ENCODE data around the gene ROR1. TPM values are rescaled to one million over a fixed set of nuclear protein-coding genes. Genes with fewer than 3 reads are reported as not detected.

The ROR1 gene
- total RNA-seq, 1 experiment from 2014 or later = 2.7 TPM

DNA sequence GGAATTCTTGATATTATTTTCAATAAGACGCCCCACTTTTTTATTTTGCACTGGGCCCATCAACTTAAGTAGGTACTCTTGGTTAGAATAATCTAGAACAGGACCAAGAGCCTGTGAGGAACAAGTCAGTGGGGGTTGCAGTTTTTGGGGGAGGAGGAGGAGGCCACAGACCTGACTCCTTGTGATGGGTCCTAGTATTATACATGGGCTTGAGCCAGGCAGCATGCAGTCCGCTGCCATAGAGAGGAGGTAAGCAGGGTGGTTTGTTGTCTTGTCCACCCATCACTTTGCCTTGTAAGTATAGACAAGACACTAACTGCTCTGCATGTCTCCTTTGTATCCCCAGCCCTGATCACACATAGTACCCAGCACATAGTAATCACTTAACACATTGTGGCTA, 24.5 kb downstream of the ROR1 start:
- ChIA-PET RAD21 (ENCODE audit: low non-redundant PET in 1 of 2, low total read pairs in 2 of 2, uncharacterized antibody in 2 of 2, unreplicated experiment in 2 of 2) (no interaction called here), POLR2A (no interaction called here), CTCF (no interaction called here)
- Histone ChIP-seq H3K9ac (ENCODE audit: low read length) (no peak overlapping the region), H3K27me3 (ENCODE audit: insufficient read depth, low read length) (no peaks in the 10 kb centered on the region), H4K20me1 (ENCODE audit: insufficient read depth) (no peaks in the 10 kb centered on the region), H3K4me2 (ENCODE audit: low read length) (no peak overlapping the region), H3K27ac (ENCODE audit: low read depth, low read length) (no peak overlapping the region), H3K9me2 (ENCODE audit: insufficient read depth) (no peaks in the 10 kb centered on the region), H2AFZ (ENCODE audit: low read depth, low read length, poor library complexity, severe bottlenecking) (no peak overlapping the region), H3K79me2 (ENCODE audit: insufficient read depth, low read length) (no peaks in the 10 kb centered on the region), H3K4me3 (replicated peaks in 1 of 2; ENCODE audit: low read depth in 1 of 2, low read length in 2 of 2) (no peak overlapping the region), H3K4me1 (ENCODE audit: control insufficient read depth in 1 of 2, insufficient read depth in 2 of 2, low read length in 2 of 2) (peaks cover 9 to 10% of the 10 kb centered on the region in 2 experiments; a peak in 3 of 4 replicates), H3K36me3 (ENCODE audit: control insufficient read depth in 1 of 2, insufficient read depth in 2 of 2, low read length in 2 of 2) (no peaks in the 10 kb centered on the region), H3K9me3 (ENCODE audit: control insufficient read depth in 1 of 2, insufficient read depth in 1 of 2, low read depth in 1 of 2, low read length in 2 of 2) (no peaks in the 10 kb centered on the region)
- no TSS peak for BruUV-seq (replicated peaks)
- no peak for TF ChIP-seq TCF7L2 (IDR thresholded peaks at IDR 0.05; ENCODE audit: borderline replicate concordance, extremely low read depth, insufficient read depth, insufficient read length)
- TF ChIP-seq ELF1 (IDR thresholded peaks at IDR 0.05; ENCODE audit: borderline replicate concordance, low read depth) = no peak
- TF ChIP-seq, protein P1, sequence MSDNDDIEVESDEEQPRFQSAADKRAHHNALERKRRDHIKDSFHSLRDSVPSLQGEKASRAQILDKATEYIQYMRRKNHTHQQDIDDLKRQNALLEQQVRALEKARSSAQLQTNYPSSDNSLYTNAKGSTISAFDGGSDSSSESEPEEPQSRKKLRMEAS (IDR thresholded peaks at IDR 0.05) = no peak
- TF ChIP-seq, protein P2, sequence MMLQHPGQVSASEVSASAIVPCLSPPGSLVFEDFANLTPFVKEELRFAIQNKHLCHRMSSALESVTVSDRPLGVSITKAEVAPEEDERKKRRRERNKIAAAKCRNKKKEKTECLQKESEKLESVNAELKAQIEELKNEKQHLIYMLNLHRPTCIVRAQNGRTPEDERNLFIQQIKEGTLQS (IDR thresholded peaks at IDR 0.05) = no peak
- no peak for TF ChIP-seq JUND (IDR thresholded peaks at IDR 0.05)
- TF ChIP-seq ZFX (IDR thresholded peaks at IDR 0.05) = no peak
- TF ChIP-seq POLR2A (IDR thresholded peaks at IDR 0.05; ENCODE audit: borderline replicate concordance, extremely low read depth, insufficient read depth, insufficient read length) = no peak
- TF ChIP-seq CEBPB (IDR thresholded peaks at IDR 0.05; ENCODE audit: low read depth) = no peak
- no peak for TF ChIP-seq EZH2phosphoT487 (IDR thresholded peaks at IDR 0.05; ENCODE audit: borderline replicate concordance)
- no peak for TF ChIP-seq CBX3 (IDR thresholded peaks at IDR 0.05; ENCODE audit: low read depth)
- no peak for TF ChIP-seq SIN3A (IDR thresholded peaks at IDR 0.05; ENCODE audit: low read depth)
- no peak for TF ChIP-seq EZH2 (IDR thresholded peaks at IDR 0.05)
- no peak for TF ChIP-seq POLR2AphosphoS5 (IDR thresholded peaks at IDR 0.05; ENCODE audit: low read depth, low read length)
- DNase-seq (ENCODE audit: low read depth, low spot score) (no peak), ATAC-seq (no peak)
- intact Hi-C loops (cut with micrococcal nuclease) = no loop called here

DNA sequence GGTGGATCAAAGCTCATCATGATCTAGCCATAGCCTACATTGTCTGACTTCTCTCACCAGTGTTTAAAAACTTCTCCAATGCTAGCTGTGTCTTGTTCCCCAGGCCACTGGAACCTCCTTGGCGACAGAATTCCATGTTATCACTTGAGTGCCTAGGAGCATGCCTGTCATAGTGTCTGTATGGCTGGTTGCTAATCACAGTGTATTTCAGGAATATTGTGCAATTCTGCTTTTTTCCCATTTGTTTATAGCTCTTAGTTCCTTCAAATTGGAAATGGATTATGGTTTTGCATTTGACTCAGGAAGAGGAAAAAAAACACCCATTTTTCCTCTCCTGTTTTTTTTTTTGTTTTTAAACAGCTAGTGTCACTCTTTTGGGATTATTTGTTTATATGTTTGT, 25.5 kb downstream of the ROR1 start:
- Histone ChIP-seq H3K4me2 (ENCODE audit: low read length) (no peak overlapping the region), H3K9ac (ENCODE audit: low read length) (no peak overlapping the region), H3K4me1 (ENCODE audit: control insufficient read depth in 1 of 2, insufficient read depth in 2 of 2, low read length in 2 of 2) (peaks cover 9 to 10% of the 10 kb centered on the region in 2 experiments; a peak in 3 of 4 replicates), H4K20me1 (ENCODE audit: insufficient read depth) (no peaks in the 10 kb centered on the region), H3K79me2 (ENCODE audit: insufficient read depth, low read length) (no peaks in the 10 kb centered on the region), H3K9me3 (ENCODE audit: control insufficient read depth in 1 of 2, insufficient read depth in 1 of 2, low read depth in 1 of 2, low read length in 2 of 2) (no peaks in the 10 kb centered on the region), H3K9me2 (ENCODE audit: insufficient read depth) (no peaks in the 10 kb centered on the region), H3K36me3 (ENCODE audit: control insufficient read depth in 1 of 2, insufficient read depth in 2 of 2, low read length in 2 of 2) (no peaks in the 10 kb centered on the region), H3K4me3 (replicated peaks in 1 of 2; ENCODE audit: low read depth in 1 of 2, low read length in 2 of 2) (no peak overlapping the region), H2AFZ (ENCODE audit: low read depth, low read length, poor library complexity, severe bottlenecking) (no peak overlapping the region), H3K27ac (ENCODE audit: low read depth, low read length) (no peak overlapping the region), H3K27me3 (ENCODE audit: insufficient read depth, low read length) (no peaks in the 10 kb centered on the region)
- TF ChIP-seq EGR1 (IDR thresholded peaks at IDR 0.05; ENCODE audit: low read depth) (no peak), YY1 (IDR thresholded peaks at IDR 0.05; ENCODE audit: extremely low read depth, insufficient replicate concordance, low read depth, low read length) (no peak), SRF (IDR thresholded peaks at IDR 0.05; ENCODE audit: low read depth) (no peak), ZFX (IDR thresholded peaks at IDR 0.05) (no peak), JUND (IDR thresholded peaks at IDR 0.05) (no peak), POLR2AphosphoS5 (IDR thresholded peaks at IDR 0.05; ENCODE audit: low read depth, low read length) (no peak), CBX3 (IDR thresholded peaks at IDR 0.05; ENCODE audit: low read depth) (no peak)
- TF ChIP-seq, protein P3, sequence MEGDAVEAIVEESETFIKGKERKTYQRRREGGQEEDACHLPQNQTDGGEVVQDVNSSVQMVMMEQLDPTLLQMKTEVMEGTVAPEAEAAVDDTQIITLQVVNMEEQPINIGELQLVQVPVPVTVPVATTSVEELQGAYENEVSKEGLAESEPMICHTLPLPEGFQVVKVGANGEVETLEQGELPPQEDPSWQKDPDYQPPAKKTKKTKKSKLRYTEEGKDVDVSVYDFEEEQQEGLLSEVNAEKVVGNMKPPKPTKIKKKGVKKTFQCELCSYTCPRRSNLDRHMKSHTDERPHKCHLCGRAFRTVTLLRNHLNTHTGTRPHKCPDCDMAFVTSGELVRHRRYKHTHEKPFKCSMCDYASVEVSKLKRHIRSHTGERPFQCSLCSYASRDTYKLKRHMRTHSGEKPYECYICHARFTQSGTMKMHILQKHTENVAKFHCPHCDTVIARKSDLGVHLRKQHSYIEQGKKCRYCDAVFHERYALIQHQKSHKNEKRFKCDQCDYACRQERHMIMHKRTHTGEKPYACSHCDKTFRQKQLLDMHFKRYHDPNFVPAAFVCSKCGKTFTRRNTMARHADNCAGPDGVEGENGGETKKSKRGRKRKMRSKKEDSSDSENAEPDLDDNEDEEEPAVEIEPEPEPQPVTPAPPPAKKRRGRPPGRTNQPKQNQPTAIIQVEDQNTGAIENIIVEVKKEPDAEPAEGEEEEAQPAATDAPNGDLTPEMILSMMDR (IDR thresholded peaks at IDR 0.05 in 2 of 3, conservative IDR thresholded peaks at IDR 0.05 in 1 of 3; ENCODE audit: borderline replicate concordance in 1 of 3, insufficient read depth in 1 of 3, low read depth in 2 of 3, low read length in 2 of 3) = no peak
- TF ChIP-seq, protein P2 (IDR thresholded peaks at IDR 0.05) = no peak
- TF ChIP-seq, protein P1 (IDR thresholded peaks at IDR 0.05) = no peak
- ChIA-PET POLR2A (no interaction called here), RAD21 (ENCODE audit: low non-redundant PET in 1 of 2, low total read pairs in 2 of 2, uncharacterized antibody in 2 of 2, unreplicated experiment in 2 of 2) (no interaction called here), CTCF (interaction anchor here (0.7 kb wide), 1 partner anchor 25 kb away, joined by 3 read pairs; the partner anchor contains the start of gene ROR1)
- intact Hi-C loops (cut with micrococcal nuclease) = no loop called here
- no TSS peak for BruUV-seq (replicated peaks)
- ATAC-seq (no peak), DNase-seq (ENCODE audit: low read depth, low spot score) (no peak)

Data from HCT116 (cell line).